IgD-negative memory B cell (primary cell): ENCODE data around the gene PRDM5. TPM values are rescaled to one million over a fixed set of nuclear protein-coding genes. Genes with fewer than 3 reads are reported as not detected.
"Not testable (repeated sequence)": the region's sequence is repeated elsewhere in the genome, so short reads cannot be mapped to it uniquely, and the experiment has no call there.

Experiments used
- H3K27ac Mint-ChIP-seq, 3 donors: one replicate each; pipeline ENCODE4 v1.8.0; 2020 to 2022; ENCODE audit warnings: mild to moderate bottlenecking in 3 of 3, mixed read lengths in 3 of 3, moderate library complexity in 1 of 3
- H3K27me3 Mint-ChIP-seq: one replicate; pipeline ENCODE4 v1.8.0; 2021; ENCODE audit warnings: mixed read lengths
- H3K36me3 Mint-ChIP-seq: one replicate; pipeline ENCODE4 v1.8.0; 2020; ENCODE audit warnings: mild to moderate bottlenecking, mixed read lengths
- H3K4me1 Mint-ChIP-seq, 3 donors: one replicate each; pipeline ENCODE4 v1.8.0; 2020 to 2022; ENCODE audit warnings: mixed read lengths in 3 of 3, mild to moderate bottlenecking in 1 of 3
- H3K4me3 Mint-ChIP-seq, 4 donors: one replicate each; pipeline ENCODE4 v1.8.0; 2020 to 2022; ENCODE audit warnings: mild to moderate bottlenecking in 4 of 4, mixed read lengths in 4 of 4, moderate library complexity in 3 of 4
- H3K9me3 Mint-ChIP-seq, 3 donors: one replicate each; pipeline ENCODE4 v1.8.0; 2020 to 2021; ENCODE audit warnings: mixed read lengths in 3 of 3, mild to moderate bottlenecking in 1 of 3
- polyA plus RNA-seq: library from polyadenylated mRNA; unstranded; fragments of 300-500 nt; fragmentation: Illumina TruSeq; gene quantifications from one replicate; pipeline ENCODE4 v1.2.3, GENCODE V29; 2021

PRDM5 gene
- polyA plus RNA-seq, 1 donor from 2014 or later, result not detected

DNA sequence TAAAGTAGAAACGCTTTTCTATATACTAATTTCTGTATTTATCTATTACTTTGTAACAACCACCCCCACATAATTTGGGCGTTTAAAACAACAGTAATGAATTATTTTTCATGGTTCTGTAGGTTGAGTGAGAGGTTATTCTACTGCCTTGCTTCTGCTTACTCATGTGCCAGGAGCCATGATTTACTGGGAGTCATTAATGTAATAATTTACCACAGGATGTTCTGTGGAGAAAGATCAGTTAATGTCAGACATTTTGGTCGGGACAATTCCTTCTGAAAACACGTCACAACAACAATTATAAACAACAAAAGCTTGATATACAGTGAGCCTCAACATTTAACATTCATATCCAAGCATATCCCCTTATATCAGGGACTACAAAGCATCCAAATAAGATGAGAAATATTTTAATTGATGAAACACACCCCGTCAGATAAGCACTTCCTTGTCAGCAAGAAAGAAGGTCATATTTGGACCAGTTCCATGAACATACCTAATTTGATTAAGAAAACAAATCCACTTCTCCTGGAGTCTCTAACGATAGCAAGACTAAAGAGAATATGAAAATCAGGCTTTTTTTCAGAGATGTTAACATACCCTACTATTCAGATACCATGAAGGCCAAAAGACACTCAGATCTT lies 238.5 kb downstream of the PRDM5 start:
- Mint-ChIP-seq H3K27ac (no peak overlapping the region), H3K4me1 (no peaks in the 10 kb centered on the region), H3K9me3 (peaks cover 0 to 3% (median 0%) of the 10 kb centered on the region in 3 donors), H3K4me3 (no peak overlapping the region), H3K36me3 (no peaks in the 10 kb centered on the region), H3K27me3 (no peaks in the 10 kb centered on the region)

DNA sequence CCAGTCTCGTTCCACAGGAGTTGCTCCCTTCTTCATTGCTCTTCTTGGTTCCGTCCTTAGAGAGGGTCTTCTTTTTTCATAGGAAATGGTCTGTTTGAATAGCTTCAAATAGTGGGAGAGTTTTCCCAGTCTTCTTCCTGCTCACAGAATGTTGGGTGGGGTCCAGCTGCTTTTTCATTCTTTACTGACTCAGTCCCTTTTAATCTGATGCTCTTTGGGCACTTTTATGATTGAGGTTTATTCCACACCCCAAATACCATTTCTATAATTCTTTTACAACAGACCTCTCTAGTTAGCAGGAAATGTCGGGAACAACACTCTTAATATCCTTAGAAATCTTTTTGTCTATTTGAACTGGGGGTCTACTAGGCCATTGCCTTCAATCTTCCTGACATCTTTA lies 239.5 kb downstream of the PRDM5 start:
- H3K27me3 Mint-ChIP-seq, result no peaks in the 10 kb centered on the region
- peaks cover 0 to 5% (median 0%) of the 10 kb centered on the region in 3 donors for H3K9me3 Mint-ChIP-seq
- no peaks in the 10 kb centered on the region for H3K36me3 Mint-ChIP-seq
- H3K4me1 Mint-ChIP-seq, result no peaks in the 10 kb centered on the region
- H3K4me3 Mint-ChIP-seq, result no peak overlapping the region
- no peak overlapping the region for H3K27ac Mint-ChIP-seq

DNA sequence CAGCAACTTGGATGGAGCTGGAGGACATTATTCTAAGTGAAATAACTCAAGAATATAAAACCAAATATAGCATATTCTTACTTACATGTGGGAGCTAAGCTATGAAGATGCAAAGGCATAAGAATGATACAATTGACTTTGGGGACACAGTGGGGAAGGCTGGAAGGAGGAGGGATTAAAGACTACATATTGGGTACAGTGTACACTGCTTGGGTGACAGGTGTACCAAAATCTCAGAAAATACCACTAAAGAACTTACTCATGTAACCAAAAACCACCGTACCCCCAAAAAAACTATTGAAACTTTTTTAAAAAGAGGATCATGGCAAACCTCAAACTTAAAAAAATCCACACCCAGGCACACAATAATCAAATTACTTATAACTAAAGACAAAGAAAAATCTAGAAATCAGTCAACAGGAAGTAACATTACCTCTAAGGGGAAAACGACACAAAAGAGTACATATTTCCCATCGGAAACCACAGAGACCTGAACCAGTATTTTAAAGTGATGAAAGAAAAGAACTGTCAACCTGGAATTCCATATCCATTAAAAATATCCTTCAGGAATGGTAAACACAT lies 241.8 kb downstream of the PRDM5 start:
- no peaks in the 10 kb centered on the region for H3K4me1 Mint-ChIP-seq
- no peaks in the 10 kb centered on the region for H3K27me3 Mint-ChIP-seq
- H3K36me3 Mint-ChIP-seq, result no peaks in the 10 kb centered on the region
- H3K27ac Mint-ChIP-seq, result no peak overlapping the region
- peaks cover 0 to 12% (median 0%) of the 10 kb centered on the region in 3 donors for H3K9me3 Mint-ChIP-seq
- no peak overlapping the region for H3K4me3 Mint-ChIP-seq

DNA sequence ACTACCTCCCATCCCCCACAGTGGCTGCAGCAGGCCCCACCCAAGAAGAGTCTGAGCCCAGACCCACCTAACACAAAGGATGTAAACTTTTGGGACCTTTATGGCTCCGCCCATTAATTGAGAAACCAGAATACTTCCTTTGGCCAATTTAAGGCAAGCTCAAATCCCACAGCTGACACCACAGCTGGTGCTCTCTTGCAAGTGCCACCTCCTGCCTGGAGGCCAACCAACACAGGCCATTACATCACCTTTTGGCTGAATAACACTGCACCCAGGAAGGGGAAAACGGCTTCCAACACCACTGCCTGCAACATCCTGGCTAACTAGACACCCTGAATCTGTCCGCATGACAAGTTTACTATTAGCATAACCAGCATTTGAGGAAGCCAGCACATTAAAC lies 248.8 kb downstream of the PRDM5 start:
- peak overlapping the region in 1 of 4 donors; percentile 40 for H3K4me3 Mint-ChIP-seq
- H3K4me1 Mint-ChIP-seq, result no peaks in the 10 kb centered on the region
- peaks cover 2% of the 10 kb centered on the region for H3K27me3 Mint-ChIP-seq
- no peak overlapping the region for H3K27ac Mint-ChIP-seq
- H3K36me3 Mint-ChIP-seq, result no peaks in the 10 kb centered on the region
- peaks cover 1 to 8% (median 7%) of the 10 kb centered on the region in 3 donors for H3K9me3 Mint-ChIP-seq

DNA sequence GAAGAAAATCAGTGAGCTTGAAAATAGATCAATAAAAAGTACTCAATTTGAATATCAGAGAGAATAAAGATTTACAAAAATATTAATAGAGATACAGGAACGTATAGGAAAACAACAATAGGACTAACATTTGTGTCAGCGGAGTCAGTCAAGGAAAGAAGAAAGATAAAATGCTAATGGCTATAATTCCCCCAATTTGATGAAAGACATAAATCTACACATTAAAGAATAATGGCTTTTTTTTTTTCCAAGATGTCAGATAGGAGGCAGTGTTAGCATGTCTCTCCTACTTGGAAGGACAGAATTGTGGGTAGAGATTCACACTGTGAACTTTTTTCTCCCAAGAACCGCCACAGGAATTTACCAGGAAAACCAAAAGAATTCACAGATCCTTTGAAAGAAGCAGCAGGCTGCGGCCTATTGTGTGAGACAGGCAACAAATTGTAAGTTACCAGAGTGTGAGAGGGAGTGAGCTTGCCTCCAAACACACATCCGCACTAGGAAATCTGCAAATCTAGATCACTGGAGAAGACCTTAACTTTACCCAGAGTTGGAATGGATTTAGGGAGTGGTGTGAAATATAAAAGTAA lies 249.9 kb downstream of the PRDM5 start:
- peaks cover 1 to 7% (median 6%) of the 10 kb centered on the region in 3 donors for H3K9me3 Mint-ChIP-seq
- no peak overlapping the region for H3K4me3 Mint-ChIP-seq
- no peak overlapping the region for H3K27ac Mint-ChIP-seq

DNA sequence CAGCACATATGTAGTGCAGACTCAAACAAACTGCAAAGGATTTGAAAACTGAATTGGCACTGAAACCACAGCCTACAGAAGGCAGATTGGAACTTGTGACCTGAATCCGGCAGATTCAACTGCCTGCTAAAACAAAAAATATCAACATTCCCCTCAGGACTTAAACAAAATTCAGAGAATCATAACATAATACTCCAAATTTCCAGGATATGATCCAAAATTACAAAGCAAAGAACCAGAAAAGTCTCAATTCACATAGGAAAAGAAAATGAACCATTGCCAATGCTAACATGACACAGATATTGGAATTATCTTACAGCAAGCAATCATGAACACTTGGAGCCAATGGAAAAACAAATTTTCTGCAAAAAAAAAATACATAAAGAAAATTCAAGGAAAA lies 250.4 kb downstream of the PRDM5 start:
- Mint-ChIP-seq H3K27me3 (peaks cover 2% of the 10 kb centered on the region), H3K36me3 (no peaks in the 10 kb centered on the region), H3K9me3 (peaks cover 1 to 7% (median 5%) of the 10 kb centered on the region in 3 donors), H3K27ac (no peak overlapping the region), H3K4me3 (no peak overlapping the region), H3K4me1 (no peaks in the 10 kb centered on the region)

More for the DNA sequence above, 249.9 kb downstream of the PRDM5 start:
- H3K36me3 Mint-ChIP-seq, result no peaks in the 10 kb centered on the region
- H3K4me1 Mint-ChIP-seq, result no peaks in the 10 kb centered on the region
- peaks cover 2% of the 10 kb centered on the region for H3K27me3 Mint-ChIP-seq

DNA sequence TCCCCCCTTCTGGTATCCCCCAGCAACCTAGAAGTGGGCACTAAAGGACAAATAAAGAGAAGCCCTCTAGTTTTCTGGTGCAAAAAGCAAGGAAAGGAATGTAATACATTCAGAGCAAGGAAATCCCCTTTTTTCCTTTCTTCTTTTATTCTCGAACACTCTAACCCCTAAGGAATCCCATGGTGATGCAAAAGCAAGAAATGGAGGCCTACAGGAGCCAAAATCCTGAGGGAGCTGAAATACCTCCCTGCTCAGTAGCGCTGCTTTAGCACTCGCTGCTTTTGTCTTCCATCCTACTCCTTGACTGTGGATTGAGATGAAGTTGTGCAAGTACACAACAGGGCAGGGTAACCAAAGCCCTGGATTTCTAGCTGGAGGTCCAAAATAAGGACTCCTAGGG lies 251.0 kb downstream of the PRDM5 start:
- Mint-ChIP-seq H3K9me3 (peaks cover 1 to 7% (median 2%) of the 10 kb centered on the region in 3 donors), H3K27me3 (peaks cover 2% of the 10 kb centered on the region), H3K4me1 (no peaks in the 10 kb centered on the region), H3K36me3 (no peaks in the 10 kb centered on the region), H3K4me3 (no peak overlapping the region), H3K27ac (no peak overlapping the region)

DNA sequence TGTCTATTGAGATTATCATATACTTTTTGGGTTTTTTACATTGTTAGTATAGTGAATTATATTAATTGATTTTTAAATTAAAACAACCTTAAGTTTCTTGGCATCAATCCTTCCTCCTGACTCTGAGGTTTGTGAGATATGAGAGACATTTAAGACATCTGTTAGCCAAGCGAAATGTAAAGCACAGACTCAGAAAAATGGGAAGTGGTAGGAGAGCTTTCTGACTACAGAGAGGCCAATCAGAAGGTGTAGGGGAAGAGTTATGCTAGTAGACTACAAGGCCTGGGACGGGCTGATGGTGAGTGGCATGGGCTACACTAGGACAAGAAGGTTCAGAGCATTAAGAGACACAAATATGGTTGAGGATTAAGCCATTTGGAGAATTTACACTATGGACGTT lies 255.4 kb downstream of the PRDM5 start:
- H3K4me1 Mint-ChIP-seq, result no peaks in the 10 kb centered on the region
- peaks cover under 1 to 6% (median 2%) of the 10 kb centered on the region in 3 donors for H3K9me3 Mint-ChIP-seq
- no peaks in the 10 kb centered on the region for H3K27me3 Mint-ChIP-seq
- H3K4me3 Mint-ChIP-seq, result no peak overlapping the region
- H3K27ac Mint-ChIP-seq, result no peak overlapping the region
- H3K36me3 Mint-ChIP-seq, result no peaks in the 10 kb centered on the region

DNA sequence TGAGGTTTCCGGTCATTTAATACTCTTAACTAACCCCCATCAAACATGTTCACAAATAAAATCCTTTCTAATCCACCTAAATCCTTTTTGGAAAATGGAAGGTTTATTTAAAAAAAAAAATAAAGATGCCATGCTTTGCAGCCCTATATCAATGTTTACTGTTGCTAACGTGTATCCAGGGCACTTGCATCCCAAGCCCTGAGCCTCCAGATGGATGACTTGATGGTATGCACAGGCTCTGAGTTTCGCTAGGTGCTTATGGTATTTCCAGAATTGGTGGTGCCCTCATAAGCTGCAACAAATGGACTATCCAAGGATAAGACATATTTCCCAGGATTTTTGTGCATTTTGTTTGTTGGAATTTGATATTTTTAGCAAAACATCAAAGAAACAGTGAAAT lies 257.7 kb downstream of the PRDM5 start:
- Mint-ChIP-seq H3K27ac (no peak overlapping the region), H3K4me3 (no peak overlapping the region), H3K9me3 (peaks cover 0 to 2% (median 0%) of the 10 kb centered on the region in 3 donors), H3K36me3 (no peaks in the 10 kb centered on the region), H3K27me3 (no peaks in the 10 kb centered on the region), H3K4me1 (no peaks in the 10 kb centered on the region)

DNA sequence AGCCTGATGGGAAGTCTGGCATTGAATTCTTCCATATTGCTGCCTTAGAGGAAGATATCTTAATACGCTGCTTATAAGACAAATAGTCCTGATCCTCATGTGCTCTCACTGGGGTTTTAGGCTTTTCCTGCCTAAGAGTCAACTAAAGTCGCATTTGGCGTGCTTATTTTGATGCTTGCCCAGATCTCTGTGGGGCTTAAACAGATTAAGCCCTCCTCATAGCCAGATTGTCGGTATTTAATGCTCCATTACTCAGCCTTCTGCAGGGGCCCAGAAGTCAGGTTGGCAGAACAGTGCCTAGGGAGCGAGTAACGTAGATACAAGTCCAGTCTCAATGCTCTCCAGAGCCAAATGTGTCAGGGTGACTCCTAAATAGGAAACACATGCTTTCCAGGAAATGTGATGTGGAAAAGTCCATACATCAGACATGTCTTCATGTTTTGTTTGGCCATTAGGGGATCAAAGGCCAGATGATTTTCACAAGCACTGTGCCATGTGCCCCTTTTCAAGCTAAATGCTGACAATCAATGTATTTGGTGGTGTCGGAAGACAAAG lies 262.8 kb downstream of the PRDM5 start:
- no peak overlapping the region for H3K4me3 Mint-ChIP-seq
- H3K4me1 Mint-ChIP-seq, result no peaks in the 10 kb centered on the region
- peaks cover 3% of the 10 kb centered on the region for H3K27me3 Mint-ChIP-seq
- peaks cover 0 to 3% (median 0%) of the 10 kb centered on the region in 3 donors for H3K9me3 Mint-ChIP-seq
- no peak overlapping the region for H3K27ac Mint-ChIP-seq
- no peaks in the 10 kb centered on the region for H3K36me3 Mint-ChIP-seq

DNA sequence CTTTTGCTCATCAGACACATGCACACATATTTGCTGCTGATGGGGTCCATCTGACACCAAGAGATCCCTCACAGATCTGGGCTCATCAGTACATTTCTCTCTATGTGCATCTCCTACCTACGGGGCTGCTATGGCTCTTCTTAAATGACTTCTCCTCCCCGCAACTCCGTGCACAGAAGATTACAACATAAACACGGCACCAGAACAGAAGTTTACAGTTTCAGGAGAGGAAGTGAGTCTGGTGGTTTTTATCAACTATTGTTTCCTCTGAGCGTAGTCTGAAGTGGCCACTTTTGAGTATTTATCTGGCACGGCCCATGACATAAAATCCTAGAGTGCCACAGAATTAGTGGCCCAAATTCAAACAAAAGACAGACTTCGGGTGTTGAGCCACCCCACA lies 263.8 kb downstream of the PRDM5 start:
- peaks cover 0 to 3% (median 0%) of the 10 kb centered on the region in 3 donors for H3K9me3 Mint-ChIP-seq
- no peak overlapping the region for H3K27ac Mint-ChIP-seq
- peaks cover 3% of the 10 kb centered on the region for H3K27me3 Mint-ChIP-seq
- no peaks in the 10 kb centered on the region for H3K36me3 Mint-ChIP-seq
- peak overlapping the region in 1 of 4 donors; percentile 53 for H3K4me3 Mint-ChIP-seq
- H3K4me1 Mint-ChIP-seq, result no peaks in the 10 kb centered on the region

DNA sequence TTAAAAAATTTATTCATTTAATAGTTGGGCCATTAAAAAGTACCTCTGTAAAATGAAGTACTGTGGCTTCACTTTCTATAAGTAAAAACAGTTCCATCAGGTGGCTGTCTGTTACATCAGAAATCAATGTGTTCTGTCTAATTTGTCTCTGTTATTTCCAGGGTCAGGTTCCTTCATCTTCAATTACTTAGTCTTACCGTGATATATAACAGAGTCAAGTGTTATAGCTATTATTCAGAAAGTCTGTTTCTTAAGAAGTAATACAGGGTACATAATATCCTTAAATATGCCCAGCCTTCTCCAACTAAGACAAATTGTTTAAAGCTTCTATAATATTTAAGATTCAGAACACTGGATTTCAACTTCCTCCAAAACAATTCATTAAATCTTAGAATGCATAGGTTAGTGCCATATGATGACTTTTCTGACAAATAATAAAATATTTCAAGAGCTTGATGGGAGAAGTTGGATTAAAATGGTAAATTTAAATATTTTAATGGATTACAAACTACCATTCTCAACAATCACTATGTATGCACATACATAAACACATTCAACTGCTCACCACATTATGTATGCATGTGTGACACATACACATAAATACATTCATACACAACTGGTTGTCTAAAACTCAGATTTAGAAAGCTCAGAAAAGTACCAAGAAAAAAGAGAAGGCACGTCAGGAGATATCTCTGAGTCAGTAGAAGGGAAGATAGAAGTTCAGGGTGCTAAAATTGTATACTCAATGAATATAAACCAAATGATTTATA lies 268.5 kb downstream of the PRDM5 start:
- Mint-ChIP-seq H3K27me3 (peaks cover 3% of the 10 kb centered on the region), H3K4me1 (no peaks in the 10 kb centered on the region), H3K36me3 (no peaks in the 10 kb centered on the region), H3K27ac (no peak overlapping the region), H3K4me3 (no peak overlapping the region), H3K9me3 (peaks cover 0 to 4% (median 3%) of the 10 kb centered on the region in 3 donors)

DNA sequence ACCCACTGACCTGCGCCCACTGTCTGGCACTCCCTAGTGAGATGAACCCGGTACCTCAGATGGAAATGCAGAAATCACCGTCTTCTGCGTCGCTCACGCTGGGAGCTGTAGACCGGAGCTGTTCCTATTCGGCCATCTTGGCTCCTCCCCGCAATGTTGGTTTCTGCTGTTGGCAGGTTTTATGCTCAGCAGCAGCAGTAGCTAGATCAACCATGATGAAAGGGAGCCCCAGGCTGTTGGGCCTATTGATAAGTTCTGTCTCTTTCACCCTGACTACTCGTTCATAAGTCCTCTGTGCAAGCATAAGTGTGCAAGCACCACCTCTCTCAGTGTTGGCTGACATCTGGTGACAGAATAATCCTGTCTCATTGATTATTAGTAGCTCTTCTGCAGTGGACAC lies 274.2 kb downstream of the PRDM5 start:
- H3K4me1 Mint-ChIP-seq, H3K36me3 Mint-ChIP-seq, H3K27ac Mint-ChIP-seq, H3K27me3 Mint-ChIP-seq, H3K9me3 Mint-ChIP-seq, H3K4me3 Mint-ChIP-seq: not testable (repeated sequence)
